GM21825 (cell line): ENCODE results near the gene IFNK.
"Not testable (repeated sequence)": the region's sequence is repeated elsewhere in the genome, so short reads cannot be mapped to it uniquely, and the experiment has no call there.

Experiments
- ATAC-seq: cut with Tn5 transposase; IDR thresholded peaks from one replicate; pipeline ENCODE4 v1.9.1; 2021; ENCODE audit warnings: mild to moderate bottlenecking, moderate library complexity; ENCODE audit not compliant: unreplicated experiment

The IFNK gene, protein sequence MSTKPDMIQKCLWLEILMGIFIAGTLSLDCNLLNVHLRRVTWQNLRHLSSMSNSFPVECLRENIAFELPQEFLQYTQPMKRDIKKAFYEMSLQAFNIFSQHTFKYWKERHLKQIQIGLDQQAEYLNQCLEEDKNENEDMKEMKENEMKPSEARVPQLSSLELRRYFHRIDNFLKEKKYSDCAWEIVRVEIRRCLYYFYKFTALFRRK

DNA sequence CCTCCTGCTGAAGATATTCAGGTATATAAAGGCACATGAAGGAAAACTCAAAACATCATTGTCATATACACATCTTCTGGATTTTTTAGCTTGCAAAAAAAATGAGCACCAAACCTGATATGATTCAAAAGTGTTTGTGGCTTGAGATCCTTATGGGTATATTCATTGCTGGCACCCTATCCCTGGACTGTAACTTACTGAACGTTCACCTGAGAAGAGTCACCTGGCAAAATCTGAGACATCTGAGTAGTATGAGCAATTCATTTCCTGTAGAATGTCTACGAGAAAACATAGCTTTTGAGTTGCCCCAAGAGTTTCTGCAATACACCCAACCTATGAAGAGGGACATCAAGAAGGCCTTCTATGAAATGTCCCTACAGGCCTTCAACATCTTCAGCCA is at the start of gene IFNK:
Gene IFNK (plus strand): TSS at position 55 of the 400 bp plus-strand sequence. CDS start 47 bp downstream, at position 102.
- ATAC-seq: no peak

DNA sequence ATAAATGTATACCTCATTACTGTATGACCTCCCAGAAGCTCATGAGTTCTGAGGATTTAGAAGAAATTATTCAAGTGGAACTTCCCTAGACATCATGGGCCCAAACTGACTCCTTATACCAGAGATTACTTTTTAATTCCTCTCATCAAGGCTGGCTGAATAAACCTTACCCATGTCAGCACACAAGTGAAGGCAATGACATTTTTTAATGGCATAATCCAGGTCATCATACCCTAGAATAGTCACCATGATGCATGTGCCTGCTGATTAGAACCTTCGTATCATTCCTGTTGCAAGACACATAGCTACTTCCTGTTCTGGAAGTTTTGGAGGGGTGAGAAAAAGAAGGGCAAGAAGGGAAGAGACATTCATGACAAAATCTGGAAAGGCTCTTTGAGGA is 49.8 kb upstream of the IFNK start:
- ATAC-seq: no peak

DNA sequence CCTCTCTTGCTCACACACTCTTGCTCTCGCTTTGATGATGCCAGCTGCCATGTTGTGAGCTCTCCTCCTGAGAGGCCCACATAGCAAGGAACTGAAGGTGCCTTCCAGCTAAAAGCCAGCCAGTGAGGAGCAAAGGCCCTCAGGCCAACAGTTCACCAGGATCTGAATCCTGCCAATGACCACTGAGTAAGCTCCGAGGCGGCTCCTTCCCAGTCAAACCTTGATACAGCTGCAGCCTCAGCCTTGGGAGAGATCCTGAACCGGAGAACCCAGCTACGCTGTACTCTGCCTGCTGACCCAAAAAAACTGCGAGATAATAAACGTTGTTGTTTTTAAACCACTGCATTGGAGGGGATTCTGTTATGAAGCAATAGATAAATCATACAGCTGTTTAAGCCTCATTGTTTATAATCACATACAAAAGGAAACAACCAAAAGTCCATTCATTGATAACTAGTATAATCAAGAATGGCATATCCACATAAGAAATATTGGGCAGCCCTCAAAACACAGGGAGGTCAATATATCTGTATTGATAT is 49.0 kb upstream of the IFNK start:
- no peak for ATAC-seq

DNA sequence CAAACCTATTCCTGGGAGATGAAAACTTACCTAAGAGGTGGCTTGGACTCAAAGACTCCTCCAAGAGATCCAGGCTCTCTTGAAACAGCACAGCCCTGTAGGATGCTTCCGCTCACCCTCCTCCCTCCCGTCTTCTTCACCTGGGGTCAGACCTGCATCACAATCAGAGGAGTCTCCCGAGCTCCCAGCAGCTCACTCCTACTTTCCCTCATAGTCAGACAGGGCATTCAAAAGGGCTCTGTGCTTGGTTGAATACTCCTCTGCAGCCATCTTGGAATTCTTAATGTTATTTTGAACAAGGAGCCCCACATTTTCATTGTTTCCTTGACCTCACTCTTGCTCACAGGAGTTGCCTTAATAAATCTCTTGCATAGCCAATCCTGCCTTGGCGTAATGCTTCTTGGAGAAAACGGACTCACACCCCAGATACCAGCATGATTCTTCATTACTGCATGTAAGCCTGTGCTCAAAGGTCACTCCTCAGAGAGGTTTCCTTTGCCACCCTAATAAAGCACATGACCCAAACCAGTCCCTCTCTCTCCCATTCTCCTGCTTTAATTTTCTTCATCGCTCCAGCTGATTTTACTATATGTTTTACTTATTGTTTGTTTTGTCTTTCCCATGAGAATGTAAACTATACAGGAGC is 47.1 kb upstream of the IFNK start:
- ATAC-seq: no peak

DNA sequence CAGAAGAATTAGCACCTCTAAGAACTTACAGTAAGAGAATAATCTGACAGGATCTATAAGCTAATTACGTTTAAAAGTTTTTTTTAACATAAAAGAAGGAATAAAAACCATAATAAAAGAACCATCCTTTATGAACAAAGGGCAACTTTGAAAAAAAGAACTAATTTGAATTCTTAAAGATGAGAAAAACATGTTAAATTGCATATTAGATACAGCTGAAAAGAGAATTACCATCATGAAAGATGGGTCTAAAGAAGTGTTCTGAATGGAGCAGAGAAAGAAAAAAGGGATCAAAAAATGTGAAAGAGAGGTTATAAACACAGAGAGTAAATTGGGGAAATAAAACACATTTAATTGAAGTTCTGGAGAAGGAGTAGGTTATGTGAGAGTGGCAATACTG is 45.8 kb upstream of the IFNK start:
- ATAC-seq: no peak

DNA sequence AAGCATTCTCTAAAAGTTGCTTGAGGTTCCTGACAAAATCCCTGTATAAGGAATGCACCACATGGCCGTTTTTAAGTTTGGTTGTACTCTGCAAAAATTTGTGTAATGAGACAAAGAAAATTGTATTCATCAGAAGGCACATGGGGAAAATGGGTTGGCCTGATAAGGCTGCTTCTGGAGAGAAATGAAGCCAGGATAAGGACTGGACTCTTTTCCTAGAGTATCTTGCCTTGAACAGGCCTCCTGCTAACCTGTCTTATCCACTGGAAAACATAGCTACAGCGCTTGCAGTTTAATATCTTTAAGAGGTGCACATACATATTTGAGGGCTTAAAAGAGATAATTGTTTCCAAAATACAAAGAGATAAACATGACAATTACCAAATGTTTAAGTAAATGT is 41.4 kb upstream of the IFNK start:
- no peak for ATAC-seq

DNA sequence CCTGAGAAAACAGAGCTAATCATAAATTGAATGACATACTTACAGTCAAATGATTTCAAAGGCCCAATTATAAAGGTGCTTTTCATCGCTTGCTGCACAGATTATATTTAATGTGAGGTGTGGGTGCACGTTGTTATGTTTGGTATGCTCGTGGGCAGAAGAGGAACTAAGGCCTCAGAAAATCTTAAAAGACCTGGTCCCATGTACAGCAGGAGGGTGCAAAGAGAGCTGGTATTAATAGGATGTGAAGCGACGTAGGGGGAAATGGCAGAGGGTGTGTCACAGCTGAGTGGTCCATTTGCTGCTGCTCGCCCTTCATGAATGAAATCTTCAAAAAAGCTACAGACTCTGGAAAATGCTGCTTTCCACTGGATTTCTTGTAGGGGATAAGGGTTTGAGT is 40.5 kb upstream of the IFNK start:
- ATAC-seq: no peak

DNA sequence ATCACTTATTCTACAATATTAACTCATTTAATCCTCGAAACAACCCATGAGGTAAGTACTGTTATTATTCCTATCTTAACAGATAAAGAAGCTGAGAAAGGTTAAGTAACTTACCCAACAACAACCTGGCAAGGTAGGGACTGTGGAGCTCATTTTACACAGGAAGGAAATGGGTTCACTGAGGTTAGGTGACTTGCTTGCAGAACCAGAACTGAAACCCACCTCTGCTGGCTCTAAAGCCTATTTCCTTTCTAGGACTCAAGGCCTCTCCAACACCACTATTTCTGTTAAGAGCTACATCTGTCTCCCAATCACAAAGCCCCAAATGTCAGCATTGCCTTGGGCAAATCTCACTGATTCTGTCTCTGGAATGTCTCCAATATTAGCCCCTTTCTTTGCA is 38.9 kb upstream of the IFNK start:
- ATAC-seq: peak; percentile 78

DNA sequence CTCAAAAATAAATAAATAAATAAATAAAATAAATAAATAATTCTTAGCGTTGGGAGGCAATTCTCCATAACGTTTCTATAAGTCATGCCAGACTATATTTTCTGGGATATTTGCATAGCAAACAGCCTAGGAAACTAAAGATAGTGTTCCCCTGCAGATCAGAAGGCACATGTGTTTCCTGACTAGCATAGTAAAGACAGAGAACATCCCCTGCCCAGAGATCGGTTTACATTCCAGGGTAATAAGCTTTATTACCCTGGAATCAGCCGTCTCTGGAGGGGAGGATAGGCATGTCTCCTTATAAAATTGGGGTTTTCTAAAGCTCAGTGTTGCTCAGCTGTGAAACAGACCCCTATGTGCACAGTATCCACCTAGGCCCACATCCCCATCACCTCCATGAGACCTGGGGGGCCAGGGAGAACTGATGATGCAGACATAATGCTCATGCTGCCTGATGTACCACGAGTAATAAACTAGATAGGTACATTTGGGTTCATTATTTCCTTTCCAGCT is 36.9 kb upstream of the IFNK start:
- no peak for ATAC-seq

DNA sequence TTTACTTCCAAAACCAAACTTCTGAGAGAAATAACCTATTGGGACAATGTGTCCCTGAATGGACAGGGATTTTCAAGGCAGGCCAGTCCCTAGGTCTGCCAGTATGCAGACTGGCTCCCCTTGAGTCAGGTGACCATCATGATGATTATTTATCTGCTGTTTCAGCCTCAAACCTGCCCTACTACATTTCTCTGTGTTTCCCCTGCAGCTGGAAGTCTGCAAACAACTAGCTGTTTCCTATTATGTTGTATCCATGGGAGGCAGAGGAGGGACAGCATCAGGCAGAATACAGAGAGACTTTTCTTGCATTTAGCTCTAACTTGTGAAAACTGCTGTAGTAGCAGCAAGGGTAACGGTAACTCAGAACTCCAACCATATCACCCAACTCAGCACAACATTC is 36.2 kb upstream of the IFNK start:
- no peak for ATAC-seq

DNA sequence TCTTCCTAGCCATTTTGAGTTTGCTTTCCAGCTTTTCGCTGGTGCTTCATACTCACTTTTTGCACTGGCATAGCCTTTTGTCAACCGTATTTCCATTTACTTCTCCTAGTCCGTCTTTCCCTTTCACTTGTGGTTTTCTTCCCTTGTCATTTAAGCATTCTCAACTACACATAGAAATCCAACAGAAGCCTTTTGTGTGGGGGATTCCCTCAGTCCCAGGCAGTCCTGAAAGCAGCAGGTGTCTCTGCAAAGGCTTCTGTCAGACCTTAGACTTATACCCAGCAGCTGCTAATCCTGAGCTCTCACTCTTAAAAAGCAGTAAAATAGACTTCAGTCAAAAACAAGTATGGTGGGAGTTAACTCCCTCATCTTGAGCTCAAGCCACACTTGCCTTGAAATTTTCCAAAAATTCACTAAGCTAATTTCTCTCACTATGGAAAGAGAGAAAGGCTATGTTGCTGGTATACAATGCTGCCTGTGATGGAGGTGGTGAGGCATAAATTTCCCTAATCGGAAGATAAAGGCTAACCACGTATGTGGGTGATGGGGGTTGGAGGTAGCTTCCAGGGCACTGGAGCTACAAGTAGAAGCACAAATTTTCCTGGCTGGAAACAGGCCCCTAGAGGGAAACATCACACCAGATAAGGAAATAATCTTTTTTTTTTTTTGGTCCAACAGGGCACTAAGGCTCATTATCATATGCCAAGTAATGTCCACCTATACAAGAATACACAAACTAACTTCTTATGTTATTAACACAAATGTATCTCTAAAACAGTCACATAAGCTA is 34.8 kb upstream of the IFNK start:
- peak; percentile 83 for ATAC-seq

DNA sequence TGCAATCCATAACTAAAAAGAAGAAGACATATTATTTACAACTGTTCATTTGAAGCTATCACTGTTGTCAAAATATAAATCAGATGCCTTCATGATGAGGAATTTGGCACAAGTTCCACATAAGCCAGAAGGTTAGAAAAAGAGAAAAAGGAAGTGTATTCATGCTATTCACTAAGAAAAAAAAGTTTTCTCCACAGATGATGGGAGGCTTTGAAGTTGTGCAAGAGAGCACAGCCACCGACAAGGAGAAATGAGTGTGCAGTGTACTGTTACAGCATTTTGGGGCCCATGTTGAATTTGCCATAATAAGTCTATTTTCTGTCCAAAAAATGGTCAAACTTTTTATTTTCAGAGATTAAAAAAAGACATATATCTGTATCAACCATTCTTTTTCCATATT is 32.9 kb upstream of the IFNK start:
- no peak for ATAC-seq

DNA sequence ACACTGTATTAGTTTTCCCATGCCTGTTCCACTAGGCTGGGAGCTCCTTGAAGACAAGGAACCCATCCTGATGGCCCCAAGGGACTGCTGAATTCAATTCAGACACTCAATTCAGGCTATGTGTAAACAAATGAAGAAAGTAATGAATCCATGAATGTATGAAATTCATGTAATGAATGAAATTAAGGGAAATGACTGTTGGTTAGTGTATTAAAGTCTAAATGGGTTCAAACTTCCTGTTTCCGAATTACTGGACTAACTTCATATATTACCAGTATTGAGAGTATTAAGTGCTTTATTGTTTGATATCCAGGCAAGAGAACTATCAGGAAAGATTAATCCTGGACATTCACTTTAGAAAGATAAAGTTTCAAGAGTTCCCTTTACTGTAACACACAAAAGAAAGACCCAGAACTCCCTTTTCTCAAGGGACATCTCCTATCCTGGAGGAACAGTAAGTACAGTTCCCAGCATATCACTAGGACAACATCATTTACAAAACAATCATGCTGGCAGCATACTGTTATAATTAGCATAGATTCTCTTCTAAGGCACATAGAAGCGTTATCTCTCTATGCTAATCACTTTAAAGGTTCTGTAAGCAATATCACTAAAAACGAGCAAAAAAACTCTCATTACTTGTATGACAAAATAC is 28.5 kb upstream of the IFNK start:
- no peak for ATAC-seq

DNA sequence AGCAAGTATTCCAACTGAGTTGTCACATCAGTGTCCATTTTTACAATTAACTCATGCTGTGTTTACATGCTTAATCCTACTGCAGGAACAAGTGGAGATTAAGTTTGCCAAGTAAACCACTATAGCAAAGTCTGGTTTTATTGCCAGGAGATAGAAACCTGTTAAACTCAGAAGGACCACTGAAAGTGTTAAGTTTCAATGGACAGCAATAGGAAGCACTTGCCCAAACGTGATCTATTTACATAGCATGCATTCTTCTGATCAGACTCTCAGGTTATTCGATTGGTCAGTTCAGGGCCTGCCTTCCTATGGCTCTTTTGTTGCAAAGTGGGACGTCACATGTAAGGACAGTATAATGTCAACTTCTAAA is 28.0 kb upstream of the IFNK start:
- no peak for ATAC-seq

DNA sequence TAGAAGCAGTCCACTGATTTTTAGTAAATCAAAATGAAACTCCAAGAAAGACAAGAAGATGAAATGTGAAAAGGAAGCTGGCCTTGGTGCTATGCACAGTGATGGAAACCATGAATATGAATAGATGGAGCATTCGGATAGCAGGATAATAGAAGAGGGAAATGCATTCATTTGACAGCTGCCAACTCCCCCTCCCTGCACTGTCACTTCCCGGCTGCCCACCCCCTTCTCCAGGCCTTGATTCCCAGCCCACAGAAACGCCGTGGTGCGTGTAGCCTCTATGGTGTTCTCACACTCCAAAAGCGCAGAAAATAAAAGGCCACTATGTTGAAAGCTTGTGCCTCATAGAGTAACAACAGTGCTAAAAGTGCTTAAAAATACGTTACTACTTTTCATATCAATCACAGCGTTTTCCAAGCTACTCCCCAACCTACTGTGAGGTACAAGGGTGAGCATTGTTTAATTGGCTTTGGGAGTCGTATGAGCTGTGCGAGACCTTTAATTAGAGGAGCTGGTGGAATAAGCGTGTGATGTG is 26.1 kb upstream of the IFNK start:
- no peak for ATAC-seq

DNA sequence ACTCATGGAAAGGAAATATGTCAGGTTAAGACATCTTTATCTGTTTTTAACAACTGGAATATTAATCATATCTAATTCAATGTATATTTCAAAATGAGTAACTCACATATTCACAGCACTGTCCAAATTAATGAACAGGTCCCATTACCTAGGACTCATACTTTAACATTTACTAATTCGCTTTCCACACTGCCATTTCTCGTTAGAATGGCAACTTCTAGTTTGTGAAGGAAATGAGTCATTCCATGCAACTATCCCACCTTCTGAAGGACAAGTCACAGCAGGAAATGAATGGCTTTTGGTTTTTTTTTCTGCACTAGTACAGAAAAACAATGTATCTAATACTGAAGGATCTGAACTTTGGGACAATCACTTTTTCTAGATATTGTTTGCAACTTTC is 24.6 kb upstream of the IFNK start:
- ATAC-seq: peak; percentile 84

DNA sequence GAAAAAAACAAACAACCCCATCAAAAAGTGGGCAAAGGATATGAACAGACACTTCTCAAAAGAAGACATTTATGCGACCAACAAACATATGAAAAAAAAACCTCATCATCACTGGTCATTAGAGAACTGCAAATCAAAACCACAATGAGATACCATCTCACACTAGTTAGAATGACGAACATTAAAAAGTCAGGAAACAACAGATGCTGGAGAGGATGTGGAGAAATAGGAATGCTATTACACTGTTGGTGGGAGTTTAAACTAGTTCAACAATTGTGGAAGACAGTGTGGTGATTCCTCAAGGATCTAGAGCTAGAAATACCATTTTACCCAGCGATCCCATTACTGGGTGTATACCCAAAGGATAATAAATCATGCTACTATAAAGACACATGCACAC is 23.2 kb upstream of the IFNK start:
- ATAC-seq: not testable (repeated sequence)

DNA sequence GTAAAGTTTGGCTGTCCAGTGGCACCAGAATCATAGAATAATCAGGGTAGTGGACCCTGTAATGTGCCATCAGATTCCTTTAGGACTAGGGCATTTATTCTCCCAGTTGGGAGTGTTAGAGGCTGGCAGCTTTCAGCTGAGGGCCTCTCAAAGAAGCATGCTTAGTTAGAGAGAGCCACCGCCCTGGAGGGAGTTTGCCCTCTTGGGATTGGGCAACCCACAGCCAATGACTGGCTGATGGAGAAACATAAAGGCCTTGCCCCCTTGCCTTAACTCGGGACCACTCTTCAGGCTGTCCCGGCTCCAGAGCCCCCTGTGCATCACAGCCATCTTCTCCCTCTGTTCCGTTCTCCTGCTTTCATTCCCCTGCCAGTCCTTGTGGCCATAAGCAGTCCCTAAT is 20.5 kb upstream of the IFNK start:
- ATAC-seq: no peak

DNA sequence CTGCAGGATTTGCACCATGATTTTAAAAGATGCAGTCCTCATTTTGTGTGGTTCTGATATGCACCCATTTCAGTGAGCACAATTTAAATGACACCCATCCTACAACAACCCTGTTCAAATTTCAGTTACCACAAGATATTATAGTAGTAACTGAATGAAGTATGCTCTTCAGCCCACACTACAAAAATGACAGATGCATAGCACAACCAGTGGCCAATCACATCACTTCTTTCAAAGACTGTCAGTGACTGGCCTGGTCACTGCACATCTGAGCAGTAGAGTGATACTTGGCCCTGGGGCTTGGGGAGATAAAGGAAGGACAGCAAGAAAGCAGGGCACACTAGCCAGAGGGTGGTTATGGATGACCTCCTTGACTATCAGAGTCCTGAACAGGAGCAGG is 19.8 kb upstream of the IFNK start:
- no peak for ATAC-seq

DNA sequence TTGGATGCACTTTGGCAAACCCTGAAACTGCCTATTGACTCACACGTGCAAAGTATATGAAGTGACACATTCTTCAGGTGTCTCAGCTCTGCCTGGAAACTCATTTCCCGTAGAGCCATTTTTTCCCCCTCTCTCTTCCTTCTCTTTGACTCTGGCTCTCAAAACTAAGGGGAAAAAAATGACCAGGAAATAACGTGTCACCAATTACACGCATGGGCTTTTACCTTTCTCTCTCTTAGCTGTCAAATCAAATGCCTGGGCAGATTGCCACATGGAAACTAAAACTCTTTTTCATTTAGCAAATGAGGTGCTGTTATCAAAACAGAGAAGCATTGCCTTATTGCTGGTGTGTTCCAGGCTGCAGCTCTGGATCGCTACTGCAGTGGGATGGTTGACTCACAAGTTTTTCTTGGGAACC is 18.3 kb upstream of the IFNK start:
- ATAC-seq: no peak

DNA sequence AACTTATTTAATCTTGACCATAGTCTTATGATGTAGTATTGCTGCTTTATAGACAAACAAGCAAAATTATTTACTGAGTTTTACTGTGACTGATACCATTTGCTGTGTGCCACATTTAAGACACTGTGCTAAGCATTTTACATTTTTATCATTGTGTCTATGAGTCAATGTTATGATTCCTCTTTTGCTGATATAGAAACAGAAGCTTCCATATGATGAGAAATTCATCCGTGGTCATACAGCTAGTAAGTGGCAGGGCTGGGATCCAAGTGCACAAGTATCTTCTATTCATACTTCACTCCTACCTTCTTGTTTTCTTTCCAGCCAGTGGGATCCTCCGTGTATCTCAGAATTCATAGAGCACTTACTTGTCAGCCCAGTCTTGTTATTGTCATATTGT is 17.1 kb upstream of the IFNK start:
- no peak for ATAC-seq
